NCI-H1694 treated with DMSO at 0.1 percent for 48 hours (cell line): ENCODE data around the gene SLC22A4.

ENCODE experiments used
- DNase-seq: peaks from one replicate; lab custom pipeline; 2025; lab: John Stamatoyannopoulos, UW

Gene SLC22A4

GRCh38 chr5:132342291-132343180, 48.3 kb downstream of the SLC22A4 start:
- DNase-seq, result no peak

GRCh38 chr5:132344775-132345514, 50.8 kb downstream of the SLC22A4 start:
- no peak for DNase-seq

GRCh38 chr5:132353486-132353995, 59.3 kb downstream of the SLC22A4 start:
- no peak for DNase-seq

GRCh38 chr5:132354381-132355139, 60.4 kb downstream of the SLC22A4 start:
- no peak for DNase-seq

GRCh38 chr5:132355140-132355765, 61.1 kb downstream of the SLC22A4 start:
- DNase-seq, result no peak

GRCh38 chr5:132358775-132359174, 64.6 kb downstream of the SLC22A4 start:
- DNase-seq, result no peak

GRCh38 chr5:132362086-132362485, 67.9 kb downstream of the SLC22A4 start:
- no peak for DNase-seq

GRCh38 chr5:132363431-132364112, 69.4 kb downstream of the SLC22A4 start:
- DNase-seq, result no peak

- no peak for DNase-seq
These were observed 70.1 kb downstream of the SLC22A4 start for GRCh38 chr5:132364319-132364718.

GRCh38 chr5:132365213-132365612, 71.0 kb downstream of the SLC22A4 start:
- no peak for DNase-seq

GRCh38 chr5:132368186-132368585, 74.0 kb downstream of the SLC22A4 start:
- DNase-seq, result no peak

- peak; percentile 24 for DNase-seq
These were observed 74.8 kb downstream of the SLC22A4 start for GRCh38 chr5:132369007-132369473.

- peak; percentile 24 for DNase-seq
These were observed 75.4 kb downstream of the SLC22A4 start, which contains the start of gene SLC22A5 for GRCh38 chr5:132369474-132370180. Gene SLC22A5 (plus strand): TSS chr5:132369710. CDS start chr5:132369973, 263 bp downstream.

GRCh38 chr5:132370181-132370970, 76.2 kb downstream of the SLC22A4 start:
- DNase-seq, result no peak

GRCh38 chr5:132370971-132371602, 76.9 kb downstream of the SLC22A4 start:
- no peak for DNase-seq

GRCh38 chr5:132371603-132371994, 77.4 kb downstream of the SLC22A4 start:
- DNase-seq, result no peak

- no peak for DNase-seq
These were observed 77.9 kb downstream of the SLC22A4 start for GRCh38 chr5:132372127-132372526.

- DNase-seq, result no peak
These were observed 78.3 kb downstream of the SLC22A4 start for GRCh38 chr5:132372542-132372941.

- DNase-seq, result no peak
These were observed 81.8 kb downstream of the SLC22A4 start for GRCh38 chr5:132375957-132376356.
